ENCODE results near the gene SHBG.
"Not testable (repeated sequence)": the region's sequence is repeated elsewhere in the genome, so short reads cannot be mapped to it uniquely, and the experiment has no call there.

SHBG gene

DNA sequence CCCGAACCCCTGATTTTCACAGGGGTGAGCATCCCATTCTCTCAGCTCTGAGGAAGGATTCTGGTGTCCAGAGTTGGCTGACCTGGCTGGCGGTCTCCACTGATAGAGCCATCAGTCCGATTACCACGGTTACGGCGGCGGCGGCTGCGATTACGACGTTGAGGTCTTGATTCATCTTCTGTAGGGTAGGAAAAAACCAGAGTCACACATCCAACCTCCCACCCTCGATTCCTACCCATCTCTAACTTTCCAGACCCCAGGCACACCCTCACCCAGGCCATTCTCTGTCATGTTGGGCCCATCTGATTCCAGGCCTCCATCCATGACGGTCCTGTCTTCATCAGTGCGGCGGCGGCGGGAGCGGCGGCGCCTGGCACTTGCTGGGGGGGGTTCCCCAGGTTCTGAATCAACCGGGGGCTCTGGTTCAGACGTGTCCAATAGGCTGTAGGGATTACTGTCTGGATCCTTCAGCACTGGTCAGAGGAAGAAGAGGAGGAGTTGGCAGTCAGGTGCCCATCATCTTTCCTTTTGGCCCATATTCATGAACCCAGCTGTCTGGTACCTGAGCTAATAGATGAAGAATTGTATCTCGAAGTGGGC, 37.4 kb upstream of the SHBG start:
- TF ChIP-seq, protein P1, sequence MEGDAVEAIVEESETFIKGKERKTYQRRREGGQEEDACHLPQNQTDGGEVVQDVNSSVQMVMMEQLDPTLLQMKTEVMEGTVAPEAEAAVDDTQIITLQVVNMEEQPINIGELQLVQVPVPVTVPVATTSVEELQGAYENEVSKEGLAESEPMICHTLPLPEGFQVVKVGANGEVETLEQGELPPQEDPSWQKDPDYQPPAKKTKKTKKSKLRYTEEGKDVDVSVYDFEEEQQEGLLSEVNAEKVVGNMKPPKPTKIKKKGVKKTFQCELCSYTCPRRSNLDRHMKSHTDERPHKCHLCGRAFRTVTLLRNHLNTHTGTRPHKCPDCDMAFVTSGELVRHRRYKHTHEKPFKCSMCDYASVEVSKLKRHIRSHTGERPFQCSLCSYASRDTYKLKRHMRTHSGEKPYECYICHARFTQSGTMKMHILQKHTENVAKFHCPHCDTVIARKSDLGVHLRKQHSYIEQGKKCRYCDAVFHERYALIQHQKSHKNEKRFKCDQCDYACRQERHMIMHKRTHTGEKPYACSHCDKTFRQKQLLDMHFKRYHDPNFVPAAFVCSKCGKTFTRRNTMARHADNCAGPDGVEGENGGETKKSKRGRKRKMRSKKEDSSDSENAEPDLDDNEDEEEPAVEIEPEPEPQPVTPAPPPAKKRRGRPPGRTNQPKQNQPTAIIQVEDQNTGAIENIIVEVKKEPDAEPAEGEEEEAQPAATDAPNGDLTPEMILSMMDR (IDR thresholded peaks at IDR 0.05; ENCODE audit: control insufficient read depth, insufficient read depth, low read depth, low read length, missing control alignments) = no peak
- no peak overlapping the region for H3K4me3 ChIP-seq (ENCODE audit: control insufficient read depth, low read depth, low read length)
- no peak for DNase-seq (ENCODE audit: low read depth)

DNA sequence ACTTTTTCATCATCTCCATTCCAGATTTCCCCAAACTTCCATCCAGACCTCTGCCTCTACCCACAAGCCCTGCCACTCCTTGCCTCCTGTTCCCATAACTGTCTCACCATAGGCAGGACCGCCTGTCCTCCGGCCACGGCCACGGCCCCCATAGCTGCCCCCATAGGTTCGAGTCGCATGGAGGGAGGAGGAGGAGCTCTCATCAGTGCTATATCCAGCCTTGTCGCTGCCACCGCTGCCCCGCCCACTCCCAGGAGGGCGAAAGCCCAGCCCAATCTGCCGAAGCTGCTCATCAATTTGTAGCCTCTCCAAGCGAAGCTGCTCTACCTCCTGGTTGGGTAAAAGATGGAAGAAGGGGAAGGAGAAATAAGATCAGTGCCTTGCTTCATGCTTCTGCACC, 36.6 kb upstream of the SHBG start:
- no peak for DNase-seq (ENCODE audit: low read depth)
- TF ChIP-seq, protein P1 (IDR thresholded peaks at IDR 0.05; ENCODE audit: control insufficient read depth, insufficient read depth, low read depth, low read length, missing control alignments) = no peak

DNA sequence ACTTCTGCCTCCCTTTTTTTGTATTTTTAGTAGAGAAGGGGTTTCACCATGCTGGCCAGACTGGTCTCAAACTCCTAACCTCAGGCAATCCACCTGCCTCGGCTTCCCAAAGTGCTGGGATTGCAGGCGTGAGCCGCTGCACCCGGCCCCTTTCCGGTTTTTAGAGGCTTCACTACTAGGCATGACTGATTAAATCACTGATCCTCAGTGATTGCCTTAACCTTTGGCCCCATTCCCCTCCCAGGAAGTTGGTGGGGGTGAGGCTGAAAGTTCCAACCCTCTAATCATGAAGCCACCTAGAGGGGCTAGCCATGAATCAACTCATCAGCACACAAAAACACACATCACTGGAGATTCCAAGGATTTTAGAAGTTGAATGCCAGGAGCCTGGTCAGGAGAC, 32.4 kb upstream of the SHBG start:
- not testable (repeated sequence) for H3K4me3 ChIP-seq (ENCODE audit: control insufficient read depth, low read depth, low read length); DNase-seq (ENCODE audit: low read depth)

More for the DNA sequence above, 36.6 kb upstream of the SHBG start:
- no peak overlapping the region for H3K4me3 ChIP-seq (ENCODE audit: control insufficient read depth, low read depth, low read length)

DNA sequence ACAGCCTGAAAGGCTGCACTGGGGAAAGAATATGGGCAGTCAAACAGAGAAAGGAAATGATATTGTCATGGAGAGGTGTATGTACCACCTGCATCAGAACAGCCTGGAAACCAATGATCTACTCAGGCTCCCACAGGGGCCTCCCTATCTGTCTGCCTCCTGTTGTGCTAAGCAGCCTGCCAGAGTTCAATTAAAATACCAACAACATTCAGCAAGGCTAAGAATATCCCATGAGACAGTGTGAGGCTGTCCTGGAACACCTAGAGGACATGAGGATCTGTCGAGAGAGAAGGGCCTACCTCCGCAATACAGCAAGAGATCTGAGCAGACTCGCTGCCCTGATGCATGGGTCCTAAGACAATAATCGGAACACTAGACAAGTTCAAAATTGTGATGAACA, 23.7 kb upstream of the SHBG start:
- TF ChIP-seq, protein P1 (IDR thresholded peaks at IDR 0.05; ENCODE audit: control insufficient read depth, insufficient read depth, low read depth, low read length, missing control alignments) = no peak
- no peak overlapping the region for H3K4me3 ChIP-seq (ENCODE audit: control insufficient read depth, low read depth, low read length)
- DNase-seq (ENCODE audit: low read depth) = no peak

DNA sequence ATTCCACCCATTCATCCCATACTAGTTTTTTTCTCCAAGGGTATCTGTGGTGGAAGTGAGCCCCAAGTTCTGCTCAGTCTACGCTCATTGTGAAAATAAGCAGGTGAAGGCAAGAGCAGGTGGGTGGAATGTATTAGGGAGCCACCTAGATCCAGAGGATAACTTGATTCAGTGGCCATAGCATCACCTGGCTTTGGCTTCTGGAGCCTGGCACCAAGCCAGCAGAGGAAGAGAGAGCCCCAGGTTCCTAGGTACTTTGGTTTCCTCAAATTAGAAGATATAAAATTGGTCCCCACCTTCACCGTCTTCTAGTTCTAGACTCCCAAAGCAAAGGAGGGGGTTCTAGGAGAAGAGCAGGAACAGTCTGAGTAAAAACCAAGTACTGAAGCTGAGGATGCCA, 19.3 kb upstream of the SHBG start:
- TF ChIP-seq, protein P1 (IDR thresholded peaks at IDR 0.05; ENCODE audit: control insufficient read depth, insufficient read depth, low read depth, low read length, missing control alignments) = no peak
- DNase-seq (ENCODE audit: low read depth) = no peak
- H3K4me3 ChIP-seq (ENCODE audit: control insufficient read depth, low read depth, low read length) = no peak overlapping the region

DNA sequence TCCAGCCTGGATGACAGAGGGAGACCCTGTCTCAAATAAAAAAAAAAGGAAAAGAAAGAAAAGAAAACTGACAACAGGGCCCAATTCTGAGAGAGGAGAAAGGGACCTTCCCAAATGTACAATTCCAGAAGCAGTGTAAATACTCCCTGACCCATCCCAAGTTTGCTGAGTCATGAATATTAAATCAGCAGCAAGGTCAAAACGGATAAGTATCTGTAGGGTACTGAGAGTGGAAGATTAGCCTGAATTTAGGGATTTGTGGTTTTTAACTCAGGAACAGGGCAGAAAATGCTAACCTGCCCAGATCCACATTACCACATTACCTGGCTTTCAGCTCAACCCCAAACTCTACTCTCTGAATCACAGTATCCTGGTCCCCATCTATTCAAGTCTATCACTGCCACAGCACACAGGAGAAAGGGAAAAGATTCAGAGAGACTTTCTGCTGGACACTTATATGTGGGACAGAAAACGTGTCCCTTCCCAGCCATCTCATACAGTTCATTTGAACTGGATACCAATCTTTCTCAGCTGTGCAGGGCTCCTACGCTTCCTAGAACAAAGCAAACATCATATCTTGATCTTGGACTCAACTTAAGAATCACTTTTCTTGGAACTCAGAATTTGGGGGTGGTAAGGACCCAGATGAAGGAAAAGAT, 18.2 kb upstream of the SHBG start:
- H3K4me3 ChIP-seq (ENCODE audit: control insufficient read depth, low read depth, low read length) = no peak overlapping the region
- no peak for DNase-seq (ENCODE audit: low read depth)
- TF ChIP-seq, protein P1 (IDR thresholded peaks at IDR 0.05; ENCODE audit: control insufficient read depth, insufficient read depth, low read depth, low read length, missing control alignments) = no peak

DNA sequence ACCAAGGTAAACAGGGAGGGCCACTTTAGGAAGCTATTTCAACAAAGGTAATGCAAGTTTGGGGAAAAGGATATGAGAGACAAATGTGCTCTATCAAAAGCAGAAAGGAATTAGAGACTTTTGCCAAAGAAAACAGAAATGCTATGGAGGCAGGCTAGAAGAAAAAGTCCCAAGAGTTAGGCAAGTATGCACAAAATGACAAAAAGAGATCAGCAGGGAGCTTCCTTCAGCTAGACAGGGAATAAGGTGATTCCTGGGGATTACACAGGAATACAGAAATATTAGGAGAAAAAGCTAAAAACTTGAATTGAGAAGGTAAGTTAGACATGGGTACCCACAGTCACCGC, 17.7 kb upstream of the SHBG start:
- no peak for DNase-seq (ENCODE audit: low read depth)
- no peak overlapping the region for H3K4me3 ChIP-seq (ENCODE audit: control insufficient read depth, low read depth, low read length)
- TF ChIP-seq, protein P1 (IDR thresholded peaks at IDR 0.05; ENCODE audit: control insufficient read depth, insufficient read depth, low read depth, low read length, missing control alignments) = no peak
